Heart left ventricle (tissue), 13 donors: ENCODE results near the gene DOCK9.

Experiments
- CTCF ChIP-seq, 12 donors: fragments of 200-600 bp; sonication (generic) in 4 of 12; IDR thresholded peaks; one replicate each; pipeline versions ENCODE4 v1.5.0 to v1.8.0; 2018 to 2022; ENCODE audit warnings: antibody characterized with exemption in 12 of 12, mild to moderate bottlenecking in 5 of 12
- POLR2A ChIP-seq, 2 donors: fragments of 450-650 bp; IDR thresholded peaks; one replicate each; pipeline ENCODE4 v1.6.1; 2017; ENCODE audit warnings: antibody characterized with exemption in 2 of 2, mild to moderate bottlenecking in 2 of 2, moderate library complexity in 2 of 2
- donor health status: ischemic (EF 13 %, LVEDD 7.1; RV severe dilation, severe dysfunction).
- donor health status: DM: no; HTN: yes; CAD: no.
- donor health status: DM: no; HTN: no; CAD: no.
- donor health status: ischemic (EF 25% LVEDD 6.9; RV normal size, moderate dysfunction).
- donor health status: ischemic (EF 25% LVEDD 5.7; RV mildly dilated, moderate dysfunction).
- donor health status: ischemic (EF 35%, LVEDD 5.7; RV mildly dilated, moderate dysfunction).
- donor health status: nonischemic (EF 11% LVEDD 7.7; RV severe dilation, severe dysfunction).
- donor health status: DM: yes; HTN: yes; CAD: no.
- donor health status: PGD.
- donor health status: ischemic (EF 29% LVEDD 5.4; RV normal size, mild dysfunction).
- donor health status: nonischemic (EF 23%, LVEDD 6.1; RV moderate dilation, normal function).

- TF ChIP-seq CTCF (IDR thresholded peaks at IDR 0.05) (no peak), POLR2A (IDR thresholded peaks at IDR 0.05) (no peak)
Observed at GRCh38 chr13:98838776-98839175, 139.1 kb downstream of the DOCK9 start.
